ENCODE results near the gene PCP2.

- TF ChIP-seq CTCF (conservative IDR thresholded peaks at IDR 0.05; ENCODE audit: low read depth, low read length), result no peak
- no peak for TF ChIP-seq EZH2phosphoT487 (IDR thresholded peaks at IDR 0.05; ENCODE audit: borderline replicate concordance, low read length)
These were observed 44.3 kb upstream of the PCP2 start for GRCh38 chr19:7677669-7678311.
